GM19238 (cell line): Measurements from ENCODE around the gene UNC50.

Experiments used
- DNase-seq: peaks from one replicate; pipeline ENCODE4 v3.0.0; 2011; ENCODE audit warnings: low spot score; ENCODE audit not compliant: insufficient read length

Gene UNC50

GRCh38 chr2:98664323-98664722 is 55.9 kb downstream of the UNC50 start:
- DNase-seq, result no peak

- DNase-seq, result no peak
These were observed 57.3 kb downstream of the UNC50 start for GRCh38 chr2:98665677-98666076.
